Omental fat pad (tissue), 4 donors: ENCODE data around the gene SCN3A. TPM values are rescaled to one million over a fixed set of nuclear protein-coding genes. Genes with fewer than 3 reads are reported as not detected.

Experiments
- ATAC-seq: fragments of 150-250 bp; one replicate; pipeline ENCODE4 v1.9.1; 2016; ENCODE audit warnings: mild to moderate bottlenecking, moderate library complexity; ENCODE audit not compliant: low FRiP score
- DNase-seq: peaks from one replicate; pipeline ENCODE4 v3.0.0-alpha.2; 2019; ENCODE audit warnings: low spot score
- CTCF ChIP-seq, 3 donors: fragments of 450-650 bp; IDR thresholded peaks; one replicate each; pipeline ENCODE4 v1.5.1; 2016 to 2017; ENCODE audit warnings: antibody characterized with exemption in 3 of 3, mild to moderate bottlenecking in 3 of 3, moderate library complexity in 2 of 3
- total RNA-seq, 4 donors: library from RNA; depleted of rRNA; stranded (reverse); fragments of >200 nt; gene quantifications; one replicate each; pipeline ENCODE4 v1.1.0, GENCODE V29; 2016

Gene SCN3A
- total RNA-seq, 4 donors from 2014 or later: 0.72 to 2.5 (median 1.2) TPM

- no peak for ATAC-seq
These were observed 39.6 kb downstream of the SCN3A start for GRCh38 chr2:165164201-165164600.

GRCh38 chr2:165163761-165164160 lies 40.1 kb downstream of the SCN3A start:
- TF ChIP-seq CTCF (IDR thresholded peaks at IDR 0.05): no peak
- ATAC-seq: no peak
- DNase-seq: no peak

More at GRCh38 chr2:165164201-165164600, 39.6 kb downstream of the SCN3A start:
- no peak for TF ChIP-seq CTCF (IDR thresholded peaks at IDR 0.05)
- no peak for DNase-seq

- no peak for ATAC-seq
- no peak for DNase-seq
- TF ChIP-seq CTCF (IDR thresholded peaks at IDR 0.05): no peak
These were observed 41.4 kb downstream of the SCN3A start for GRCh38 chr2:165162466-165162865.

GRCh38 chr2:165161510-165161909 lies 42.3 kb downstream of the SCN3A start:
- no peak for TF ChIP-seq CTCF (IDR thresholded peaks at IDR 0.05)
- no peak for ATAC-seq
- DNase-seq: no peak

- ATAC-seq: no peak
- no peak for TF ChIP-seq CTCF (IDR thresholded peaks at IDR 0.05)
- DNase-seq: no peak
These were observed 46.7 kb downstream of the SCN3A start for GRCh38 chr2:165157160-165157559.

GRCh38 chr2:165155152-165155551 lies 48.7 kb downstream of the SCN3A start:
- TF ChIP-seq CTCF (IDR thresholded peaks at IDR 0.05): no peak
- no peak for ATAC-seq
- DNase-seq: no peak

GRCh38 chr2:165149439-165149838 lies 54.4 kb downstream of the SCN3A start:
- ATAC-seq: no peak
- no peak for TF ChIP-seq CTCF (IDR thresholded peaks at IDR 0.05)
- no peak for DNase-seq
